Stimulated activated CD4-positive, alpha-beta T cell treated with anti-CD3 and anti-CD28 coated beads, Interleukin-15, amount 100 ng/mL, for 24 hours (primary cell): Measurements from ENCODE around the gene PRG2.

Source experiments
- DNase-seq: peaks from one replicate; pipeline ENCODE4 v3.0.0-alpha.2; 2020

PRG2 gene

GRCh38 chr11:57394203-57394965 is 3.9 kb upstream of the PRG2 start:
- DNase-seq, result no peak

- no peak for DNase-seq
These were observed 2.3 kb upstream of the PRG2 start for GRCh38 chr11:57392763-57393105.

- DNase-seq, result no peak
These were observed 1.8 kb upstream of the PRG2 start for GRCh38 chr11:57392066-57392762.

GRCh38 chr11:57391539-57391938 is 1.1 kb upstream of the PRG2 start:
- no peak for DNase-seq

GRCh38 chr11:57391111-57391510 is 661 bp upstream of the PRG2 start:
- no peak for DNase-seq

GRCh38 chr11:57387289-57388030 is 3.0 kb downstream of the PRG2 start:
- DNase-seq, result no peak

- DNase-seq, result no peak
These were observed 4.1 kb downstream of the PRG2 start for GRCh38 chr11:57386178-57386940.

- DNase-seq, result no peak
These were observed 9.5 kb downstream of the PRG2 start, which contains the start of gene PRG3 for GRCh38 chr11:57380975-57381374. PRG3 (minus strand) TSS chr11:57381150; CDS start chr11:57380708, 442 bp downstream.

GRCh38 chr11:57379732-57380131 is 10.7 kb downstream of the PRG2 start:
- no peak for DNase-seq

GRCh38 chr11:57378186-57378585 is 12.3 kb downstream of the PRG2 start:
- no peak for DNase-seq

GRCh38 chr11:57377107-57377506 is 13.3 kb downstream of the PRG2 start:
- DNase-seq, result no peak

- no peak for DNase-seq
These were observed 14.1 kb downstream of the PRG2 start for GRCh38 chr11:57376095-57377090.

GRCh38 chr11:57375490-57375889 is 15.0 kb downstream of the PRG2 start:
- DNase-seq, result no peak

- no peak for DNase-seq
These were observed 15.5 kb downstream of the PRG2 start for GRCh38 chr11:57374966-57375365.

GRCh38 chr11:57373146-57373545 is 17.3 kb downstream of the PRG2 start:
- no peak for DNase-seq

- DNase-seq, result no peak
These were observed 19.5 kb downstream of the PRG2 start for GRCh38 chr11:57370941-57371340.

GRCh38 chr11:57370251-57370650 is 20.2 kb downstream of the PRG2 start:
- no peak for DNase-seq

GRCh38 chr11:57368845-57369232 is 21.6 kb downstream of the PRG2 start:
- DNase-seq, result no peak

- no peak for DNase-seq
These were observed 22.2 kb downstream of the PRG2 start for GRCh38 chr11:57368106-57368844.

GRCh38 chr11:57364851-57365660 is 25.4 kb downstream of the PRG2 start:
- DNase-seq, result no peak
